PC-3 (cell line): ENCODE data around the gene GRB14. TPM values are rescaled to one million over a fixed set of nuclear protein-coding genes. Genes with fewer than 3 reads are reported as not detected.

ENCODE experiments used
- ATAC-seq: fragments of 200-7000 bp; cut with Tn5 transposase; 2 replicates; pipeline ENCODE4 v1.9.1; 2020; ENCODE audit warnings: mild to moderate bottlenecking, moderate library complexity
- BruUV-seq: library from RNA; stranded (reverse); fragments of 400-500 nt; replicated peaks from 2 replicates; lab custom pipeline; 2021; lab: Mats Ljungman, UMichigan
- CTCF ChIA-PET: fragments of 300-600 bp; sonication (Branson Sonifier 250); formaldehyde crosslinking; loops from one replicate; lab custom pipeline; 2022; ENCODE audit warnings: antibody characterized with exemption; lab: Charles Lee
- POLR2A ChIA-PET: fragments of 300-600 bp; sonication (Branson Sonifier 250); formaldehyde crosslinking; loops from one replicate; lab custom pipeline; 2022; ENCODE audit warnings: antibody characterized with exemption; ENCODE audit not compliant: unreplicated experiment; lab: Charles Lee
- DNase-seq: peaks from one replicate; pipeline ENCODE4 v3.0.0-alpha.2; 2015
- H2AFZ ChIP-seq: fragments of 300-600 bp; sonication (generic); 2 replicates; pipeline ENCODE4 v1.6.0; 2016; ENCODE audit warnings: antibody characterized with exemption, low read length
- H3F3A ChIP-seq: fragments of 300-600 bp; sonication (generic); one replicate; pipeline ENCODE4 v1.6.0; 2017; ENCODE audit warnings: antibody characterized with exemption, low read length, control low read depth, mild to moderate bottlenecking; ENCODE audit not compliant: unreplicated experiment
- H3K27ac ChIP-seq: fragments of 300-600 bp; sonication (generic); 2 replicates; pipeline ENCODE4 v1.5.1; 2016; ENCODE audit warnings: mild to moderate bottlenecking, low read length
- H3K27me3 ChIP-seq: fragments of 300-600 bp; sonication (generic); 2 replicates; pipeline ENCODE4 v1.6.1; 2016; ENCODE audit warnings: low read length, mixed read lengths
- H3K36me3 ChIP-seq: fragments of 300-600 bp; sonication (generic); 2 replicates; pipeline ENCODE4 v1.6.1; 2016; ENCODE audit warnings: low read depth, mixed run types, low read length, mixed read lengths
- H3K4me1 ChIP-seq: fragments of 300-600 bp; sonication (generic); 2 replicates; pipeline ENCODE4 v1.5.1; 2016; ENCODE audit warnings: low read length; ENCODE audit not compliant: insufficient read depth
- H3K4me2 ChIP-seq: fragments of 300-600 bp; sonication (generic); 2 replicates; pipeline ENCODE4 v1.6.0; 2016; ENCODE audit warnings: low read length
- H3K4me3 ChIP-seq: fragments of 300-600 bp; sonication (generic); 2 replicates; pipeline ENCODE4 v1.5.1; 2016; ENCODE audit warnings: mild to moderate bottlenecking, low read length, mixed read lengths
- H3K79me2 ChIP-seq: fragments of 300-600 bp; sonication (generic); 2 replicates; pipeline ENCODE4 v1.6.1; 2017; ENCODE audit warnings: low read length, mixed read lengths
- H3K9ac ChIP-seq: fragments of 300-600 bp; sonication (generic); 2 replicates; pipeline ENCODE4 v1.6.0; 2016; ENCODE audit warnings: mild to moderate bottlenecking, low read length
- H3K9me2 ChIP-seq: fragments of 300-600 bp; sonication (generic); replicated peaks from 2 replicates; pipeline ENCODE4 v1.6.1; 2016; ENCODE audit warnings: mixed run types, low read length, mixed read lengths
- H3K9me3 ChIP-seq: fragments of 300-600 bp; sonication (generic); 2 replicates; pipeline ENCODE4 v1.6.1; 2016; ENCODE audit warnings: low read length, mixed read lengths
- H4K20me1 ChIP-seq: fragments of 300-600 bp; sonication (generic); 2 replicates; pipeline ENCODE4 v1.6.1; 2016; ENCODE audit warnings: low read length, mixed read lengths
- EZH2 ChIP-seq: fragments of 300-600 bp; sonication (generic); IDR thresholded peaks from one replicate; pipeline ENCODE4 v1.6.1; 2017; ENCODE audit warnings: antibody characterized with exemption, mild to moderate bottlenecking, low read length; ENCODE audit not compliant: unreplicated experiment
- EZH2phosphoT487 ChIP-seq: fragments of 300-600 bp; sonication (generic); IDR thresholded peaks from 2 replicates; pipeline ENCODE4 v1.6.1; 2018; ENCODE audit warnings: mild to moderate bottlenecking, antibody characterized with exemption, low read length, borderline replicate concordance
- intact Hi-C: fragments of 100-400 bp; cut with micrococcal nuclease; formaldehyde crosslinking; loops from 2 replicates; pipeline ENCODE4 v1.9.0; 2023
- total RNA-seq: library from RNA; depleted of rRNA; stranded (reverse); fragments of >200 nt; gene quantifications from 2 replicates; pipeline ENCODE4 v1.2.3, GENCODE V29; 2014
- TF ChIP-seq, protein P1 (sequence below): fragments of 300-600 bp; sonication (generic); conservative IDR thresholded peaks from 2 replicates; pipeline ENCODE4 v1.5.1; 2017; ENCODE audit warnings: antibody characterized with exemption, low read depth, mild to moderate bottlenecking, low read length

GRB14 gene
- total RNA-seq, 1 experiment from 2014 or later = 0.84 TPM

DNA sequence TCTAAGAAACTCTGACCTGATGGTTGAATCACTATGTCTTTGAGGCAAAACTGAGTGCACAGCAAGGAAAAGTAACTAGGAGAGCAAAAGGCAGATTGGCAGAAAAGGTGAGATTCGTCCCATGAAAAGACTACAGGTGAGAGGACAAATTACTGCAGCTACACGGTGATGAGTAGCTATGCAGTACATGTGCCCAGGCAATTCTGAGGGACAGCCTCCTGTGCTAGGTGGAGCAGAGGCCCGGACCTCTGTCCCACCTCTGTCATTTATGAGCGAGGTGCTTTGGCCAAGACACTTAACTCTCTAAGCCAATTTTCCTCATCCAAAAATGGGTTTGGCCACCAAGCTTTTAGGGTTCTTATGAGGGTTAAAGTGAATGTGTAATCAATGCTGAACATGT lies 59.9 kb downstream of the GRB14 start:
- intact Hi-C loops = loop anchor here (2.0 kb wide), 1 partner anchor 39 kb away; no protein-coding TSS in a partner anchor
- peaks cover 78% of the 10 kb centered on the region for H3K27me3 ChIP-seq

GRCh38 chr2:164560902-164561301 lies 60.4 kb downstream of the GRB14 start:
- H4K20me1 ChIP-seq = no peaks in the 10 kb centered on the region
- no TSS peak for BruUV-seq
- peaks cover 78% of the 10 kb centered on the region for H3K27me3 ChIP-seq
- DNase-seq (no peak), ATAC-seq (no peak)
- ChIA-PET CTCF (interaction anchor here (0.7 to 1.1 kb wide), 3 partner anchors 39 to 156 kb away, joined by 3 to 6 read pairs (median 3); no protein-coding TSS in a partner anchor), POLR2A (no interaction called here)
- H3K4me3 ChIP-seq = no peak overlapping the region
- H2AFZ ChIP-seq = no peak overlapping the region
- H3K9me2 ChIP-seq = no peaks in the 10 kb centered on the region
- H3K9ac ChIP-seq = no peak overlapping the region
- H3K4me1 ChIP-seq = no peaks in the 10 kb centered on the region
- no peaks in the 10 kb centered on the region for H3F3A ChIP-seq
- no peak overlapping the region for H3K27ac ChIP-seq
- H3K79me2 ChIP-seq = no peaks in the 10 kb centered on the region
- H3K9me3 ChIP-seq = no peaks in the 10 kb centered on the region
- TF ChIP-seq EZH2 = no peak
- TF ChIP-seq, protein P1, sequence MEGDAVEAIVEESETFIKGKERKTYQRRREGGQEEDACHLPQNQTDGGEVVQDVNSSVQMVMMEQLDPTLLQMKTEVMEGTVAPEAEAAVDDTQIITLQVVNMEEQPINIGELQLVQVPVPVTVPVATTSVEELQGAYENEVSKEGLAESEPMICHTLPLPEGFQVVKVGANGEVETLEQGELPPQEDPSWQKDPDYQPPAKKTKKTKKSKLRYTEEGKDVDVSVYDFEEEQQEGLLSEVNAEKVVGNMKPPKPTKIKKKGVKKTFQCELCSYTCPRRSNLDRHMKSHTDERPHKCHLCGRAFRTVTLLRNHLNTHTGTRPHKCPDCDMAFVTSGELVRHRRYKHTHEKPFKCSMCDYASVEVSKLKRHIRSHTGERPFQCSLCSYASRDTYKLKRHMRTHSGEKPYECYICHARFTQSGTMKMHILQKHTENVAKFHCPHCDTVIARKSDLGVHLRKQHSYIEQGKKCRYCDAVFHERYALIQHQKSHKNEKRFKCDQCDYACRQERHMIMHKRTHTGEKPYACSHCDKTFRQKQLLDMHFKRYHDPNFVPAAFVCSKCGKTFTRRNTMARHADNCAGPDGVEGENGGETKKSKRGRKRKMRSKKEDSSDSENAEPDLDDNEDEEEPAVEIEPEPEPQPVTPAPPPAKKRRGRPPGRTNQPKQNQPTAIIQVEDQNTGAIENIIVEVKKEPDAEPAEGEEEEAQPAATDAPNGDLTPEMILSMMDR = no peak
- TF ChIP-seq EZH2phosphoT487 = no peak
- intact Hi-C loops = loop anchor here (1.0 to 2.0 kb wide), 2 partner anchors 40 to 156 kb away; no protein-coding TSS in a partner anchor
- no peaks in the 10 kb centered on the region for H3K36me3 ChIP-seq
- no peak overlapping the region for H3K4me2 ChIP-seq

More for the DNA sequence above, 59.9 kb downstream of the GRB14 start:
- Histone ChIP-seq H3K36me3 (no peaks in the 10 kb centered on the region), H3K4me3 (no peak overlapping the region), H2AFZ (no peak overlapping the region), H3K9ac (no peak overlapping the region), H3K9me2 (no peaks in the 10 kb centered on the region), H4K20me1 (no peaks in the 10 kb centered on the region), H3F3A (no peaks in the 10 kb centered on the region), H3K27ac (no peak overlapping the region), H3K79me2 (no peaks in the 10 kb centered on the region), H3K9me3 (no peaks in the 10 kb centered on the region), H3K4me2 (no peak overlapping the region), H3K4me1 (no peaks in the 10 kb centered on the region)
- BruUV-seq = no TSS peak
- DNase-seq (no peak), ATAC-seq (no peak)
- CTCF ChIA-PET = interaction anchor here (0.7 kb wide), 1 partner anchor 39 kb away, joined by 3 read pairs; no protein-coding TSS in a partner anchor
- TF ChIP-seq, protein P1 = no peak
- TF ChIP-seq EZH2phosphoT487 (no peak), EZH2 (no peak)
- POLR2A ChIA-PET = no interaction called here

- Histone ChIP-seq H3K9me2 (no peaks in the 10 kb centered on the region), H3K4me3 (no peak overlapping the region), H4K20me1 (no peaks in the 10 kb centered on the region), H3K27me3 (peaks cover 72% of the 10 kb centered on the region), H2AFZ (no peak overlapping the region), H3K27ac (no peak overlapping the region), H3K4me2 (no peak overlapping the region), H3K79me2 (no peaks in the 10 kb centered on the region), H3K36me3 (no peaks in the 10 kb centered on the region), H3F3A (no peaks in the 10 kb centered on the region), H3K9me3 (no peaks in the 10 kb centered on the region), H3K9ac (no peak overlapping the region), H3K4me1 (no peaks in the 10 kb centered on the region)
- BruUV-seq = no TSS peak
- CTCF ChIA-PET = interaction anchor here (0.7 to 1.1 kb wide), 4 partner anchors 39 to 156 kb away, joined by 3 to 6 read pairs (median 4); no protein-coding TSS in a partner anchor
- TF ChIP-seq EZH2phosphoT487 = no peak
- no peak for TF ChIP-seq EZH2
- TF ChIP-seq, protein P1 = peak; percentile 79
- POLR2A ChIA-PET = no interaction called here
- DNase-seq (peak; percentile 60), ATAC-seq (no peak)
- intact Hi-C loops = loop anchor here (1.0 to 2.0 kb wide), 2 partner anchors 41 to 157 kb away; no protein-coding TSS in a partner anchor
These were observed 61.0 kb downstream of the GRB14 start for GRCh38 chr2:164560181-164560792.
